Neural progenitor cell (in vitro differentiated cells): Measurements from ENCODE around the gene LMBR1.

ENCODE experiments used
- EZH2 ChIP-seq: fragments of 200-600 bp; sonication (generic); IDR thresholded peaks from 2 replicates; pipeline ENCODE4 v1.6.1; 2017; ENCODE audit warnings: antibody characterized with exemption, mild to moderate bottlenecking, moderate library complexity
- EZH2phosphoT487 ChIP-seq: fragments of 200-600 bp; sonication (generic); IDR thresholded peaks from 2 replicates; pipeline ENCODE4 v1.6.1; 2017; ENCODE audit warnings: antibody characterized with exemption

- no peak for TF ChIP-seq EZH2
- TF ChIP-seq EZH2phosphoT487 = no peak
Observed at GRCh38 chr7:156792611-156793010, 100.4 kb downstream of the LMBR1 start.
